B cell (primary cell): ENCODE results near the gene LIMK1. TPM values are rescaled to one million over a fixed set of nuclear protein-coding genes. Genes with fewer than 3 reads are reported as not detected.

Source experiments
- ATAC-seq: fragments of 200-7000 bp; cut with Tn5 transposase; one replicate; pipeline ENCODE4 v1.10.0; 2021; ENCODE audit warnings: low read depth, mild to moderate bottlenecking, moderate number of reproducible peaks, moderate library complexity
- CTCF ChIA-PET: fragments of 350-600 bp; sonication (Branson Sonifier 250); formaldehyde crosslinking; loops from one replicate; lab custom pipeline; 2021; ENCODE audit warnings: antibody characterized with exemption, inconsistent platforms; lab: Charles Lee
- POLR2A ChIA-PET: fragments of 350-600 bp; sonication (Branson Sonifier 250); formaldehyde crosslinking; loops from one replicate; lab custom pipeline; 2021; ENCODE audit warnings: antibody characterized with exemption; lab: Charles Lee
- DNase-seq: peaks from one replicate; pipeline ENCODE4 v3.0.0; 2013
- H2AFZ ChIP-seq: 2 replicates; pipeline ENCODE4 v1.6.1; 2012; ENCODE audit warnings: mild to moderate bottlenecking, low read depth, low read length; ENCODE audit not compliant: insufficient read depth, poor library complexity, severe bottlenecking
- H3K27ac ChIP-seq, 2 donors: 1 replicate in 1 of 2; 2 replicates in 1 of 2; pipeline ENCODE4 v1.5.1; 2012 to 2013; ENCODE audit warnings: low read length in 2 of 2, mild to moderate bottlenecking in 2 of 2, moderate library complexity in 1 of 2
- H3K27me3 ChIP-seq, 4 experiments: fragments of 200-600 bp in 1 of 4; sonication (generic) in 1 of 4; replicated peaks in 1 of 4; 1 replicate in 2 of 4; 2 replicates in 2 of 4; pipeline versions ENCODE4 v1.6.1 to v1.7.0; 2013 to 2016; ENCODE audit warnings: low read length in 3 of 4, mild to moderate bottlenecking in 2 of 4, mixed read lengths in 1 of 4, moderate library complexity in 1 of 4; ENCODE audit not compliant: insufficient read depth in 4 of 4, control insufficient read depth in 3 of 4; ENCODE audit errors: control extremely low read depth in 1 of 4
- H3K36me3 ChIP-seq, 2 experiments: replicated peaks in 1 of 2; 1 replicate in 1 of 2; 2 replicates in 1 of 2; pipeline versions ENCODE4 v1.6.1 to v1.7.1; 2013; ENCODE audit warnings: low read length in 1 of 2; ENCODE audit not compliant: insufficient read depth in 2 of 2, control insufficient read depth in 1 of 2; ENCODE audit errors: control extremely low read depth in 1 of 2, extremely low read depth in 1 of 2
- H3K4me1 ChIP-seq, 2 donors: fragments of 200-600 bp in 1 of 2; sonication (generic) in 1 of 2; 1 replicate in 1 of 2; 2 replicates in 1 of 2; pipeline versions ENCODE4 v1.5.1 to v1.6.1; 2013 to 2017; ENCODE audit warnings: low read length in 2 of 2; ENCODE audit not compliant: control insufficient read depth in 2 of 2, insufficient read depth in 2 of 2
- H3K4me2 ChIP-seq: replicated peaks from 2 replicates; pipeline ENCODE3; 2012; ENCODE audit warnings: mild to moderate bottlenecking, low read depth, low read length; ENCODE audit not compliant: poor library complexity, severe bottlenecking
- H3K4me3 ChIP-seq, 5 experiments: fragments of 200-600 bp in 1 of 5; sonication (generic) in 1 of 5; 1 replicate in 3 of 5; 2 replicates in 2 of 5; pipeline versions ENCODE4 v1.5.1 to v1.7.0; 2011 to 2016; ENCODE audit warnings: low read length in 4 of 5, mild to moderate bottlenecking in 4 of 5, low read depth in 2 of 5, control low read depth in 1 of 5, moderate library complexity in 1 of 5; ENCODE audit not compliant: insufficient read depth in 1 of 5; ENCODE audit errors: control extremely low read depth in 1 of 5, extremely low read depth in 1 of 5
- H3K79me2 ChIP-seq: fragments of 200-600 bp; sonication (generic); one replicate; pipeline ENCODE4 v1.6.0; 2016; ENCODE audit warnings: low read length; ENCODE audit not compliant: control insufficient read depth, insufficient read depth
- H3K9ac ChIP-seq: fragments of 200-600 bp; sonication (generic); 2 replicates; pipeline ENCODE4 v1.6.1; 2017; ENCODE audit warnings: mild to moderate bottlenecking, low read length, moderate library complexity
- H3K9me3 ChIP-seq, 3 donors: one replicate each; pipeline versions ENCODE4 v1.6.1 to v1.7.1; 2013; ENCODE audit warnings: low read length in 2 of 3; ENCODE audit not compliant: control insufficient read depth in 2 of 3, insufficient read depth in 1 of 3; ENCODE audit errors: control extremely low read depth in 1 of 3
- H4K20me1 ChIP-seq: 2 replicates; pipeline ENCODE4 v1.6.0; 2012; ENCODE audit warnings: mild to moderate bottlenecking, low read length; ENCODE audit not compliant: insufficient read depth, control insufficient read depth, poor library complexity, severe bottlenecking
- H3K27ac Mint-ChIP-seq: one replicate; pipeline ENCODE4 v1.8.0; 2021; ENCODE audit warnings: mixed read lengths
- H3K27me3 Mint-ChIP-seq: one replicate; pipeline ENCODE4 v1.8.0; 2021; ENCODE audit warnings: mixed read lengths
- H3K4me1 Mint-ChIP-seq: one replicate; pipeline ENCODE4 v1.8.0; 2021; ENCODE audit warnings: mixed read lengths
- H3K4me3 Mint-ChIP-seq: one replicate; pipeline ENCODE4 v1.8.0; 2021; ENCODE audit warnings: mixed read lengths
- H3K9me3 Mint-ChIP-seq: one replicate; pipeline ENCODE4 v1.8.0; 2022; ENCODE audit warnings: mixed read lengths; ENCODE audit not compliant: insufficient read depth
- EZH2 ChIP-seq: IDR thresholded peaks from 2 replicates; pipeline ENCODE4 v1.6.1; 2012; ENCODE audit warnings: borderline replicate concordance, low read depth, mild to moderate bottlenecking, moderate library complexity, low read length; ENCODE audit not compliant: insufficient read depth, poor library complexity, severe bottlenecking
- WGBS: methylation state at CpG from one replicate; pipeline ENCODE4 v1.1.5; 2013; ENCODE audit warnings: missing lambda C conversion rate; ENCODE audit not compliant: insufficient coverage; 5-methylcytosine and 5-hydroxymethylcytosine counted together
- intact Hi-C: fragments of 100-400 bp; cut with micrococcal nuclease; formaldehyde crosslinking; loops from one replicate; pipeline ENCODE4 v1.10.0; 2022
- polyA plus RNA-seq: library from polyadenylated mRNA; depleted of rRNA; stranded (reverse); fragments of >200 nt; gene quantifications from 2 replicates; pipeline ENCODE4 v1.2.3, GENCODE V29; 2012
- total RNA-seq, 2 donors: library from RNA; stranded (reverse); fragments of 120-200 nt in 1 of 2; gene quantifications; 1 replicate in 1 of 2; 2 replicates in 1 of 2; pipeline versions ENCODE4 v1.2.3 to v1.2.4, GENCODE V29; 2013 to 2022
- TF ChIP-seq, protein P1 (sequence below): fragments of 200-600 bp; IDR thresholded peaks from one replicate; pipeline ENCODE4 v1.8.0; 2022; ENCODE audit warnings: antibody characterized with exemption, mild to moderate bottlenecking

LIMK1 gene
- total and polyA plus RNA-seq, 2 donors (not counting 1 experiment from before 2014, with no cell fraction given): 38.7 to 70.8 TPM

GRCh38 chr7:74049997-74050798 is 33.4 kb upstream of the LIMK1 start:
- Mint-ChIP-seq H3K9me3 (no peaks in the 10 kb centered on the region), H3K4me3 (no peak overlapping the region), H3K27me3 (peaks cover 14% of the 10 kb centered on the region), H3K4me1 (no peaks in the 10 kb centered on the region), H3K27ac (no peak overlapping the region)
- Histone ChIP-seq H3K27me3 (no peaks in the 10 kb centered on the region), H4K20me1 (no peaks in the 10 kb centered on the region), H2AFZ (no peak overlapping the region), H3K9me3 (no peaks in the 10 kb centered on the region), H3K27ac (no peak overlapping the region), H3K4me1 (no peaks in the 10 kb centered on the region), H3K36me3 (no peaks in the 10 kb centered on the region), H3K9ac (no peak overlapping the region), H3K4me3 (no peak overlapping the region), H3K4me2 (no peak overlapping the region), H3K79me2 (no peaks in the 10 kb centered on the region)
- POLR2A ChIA-PET: no interaction called here
- CTCF ChIA-PET: no interaction called here
- 88% methylated on average over 3 of the region's 3 CpGs for WGBS
- TF ChIP-seq, protein P1, sequence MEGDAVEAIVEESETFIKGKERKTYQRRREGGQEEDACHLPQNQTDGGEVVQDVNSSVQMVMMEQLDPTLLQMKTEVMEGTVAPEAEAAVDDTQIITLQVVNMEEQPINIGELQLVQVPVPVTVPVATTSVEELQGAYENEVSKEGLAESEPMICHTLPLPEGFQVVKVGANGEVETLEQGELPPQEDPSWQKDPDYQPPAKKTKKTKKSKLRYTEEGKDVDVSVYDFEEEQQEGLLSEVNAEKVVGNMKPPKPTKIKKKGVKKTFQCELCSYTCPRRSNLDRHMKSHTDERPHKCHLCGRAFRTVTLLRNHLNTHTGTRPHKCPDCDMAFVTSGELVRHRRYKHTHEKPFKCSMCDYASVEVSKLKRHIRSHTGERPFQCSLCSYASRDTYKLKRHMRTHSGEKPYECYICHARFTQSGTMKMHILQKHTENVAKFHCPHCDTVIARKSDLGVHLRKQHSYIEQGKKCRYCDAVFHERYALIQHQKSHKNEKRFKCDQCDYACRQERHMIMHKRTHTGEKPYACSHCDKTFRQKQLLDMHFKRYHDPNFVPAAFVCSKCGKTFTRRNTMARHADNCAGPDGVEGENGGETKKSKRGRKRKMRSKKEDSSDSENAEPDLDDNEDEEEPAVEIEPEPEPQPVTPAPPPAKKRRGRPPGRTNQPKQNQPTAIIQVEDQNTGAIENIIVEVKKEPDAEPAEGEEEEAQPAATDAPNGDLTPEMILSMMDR: no peak
- TF ChIP-seq EZH2: no peak
- ATAC-seq (no peak), DNase-seq (no peak)
- intact Hi-C loops: no loop called here

DNA sequence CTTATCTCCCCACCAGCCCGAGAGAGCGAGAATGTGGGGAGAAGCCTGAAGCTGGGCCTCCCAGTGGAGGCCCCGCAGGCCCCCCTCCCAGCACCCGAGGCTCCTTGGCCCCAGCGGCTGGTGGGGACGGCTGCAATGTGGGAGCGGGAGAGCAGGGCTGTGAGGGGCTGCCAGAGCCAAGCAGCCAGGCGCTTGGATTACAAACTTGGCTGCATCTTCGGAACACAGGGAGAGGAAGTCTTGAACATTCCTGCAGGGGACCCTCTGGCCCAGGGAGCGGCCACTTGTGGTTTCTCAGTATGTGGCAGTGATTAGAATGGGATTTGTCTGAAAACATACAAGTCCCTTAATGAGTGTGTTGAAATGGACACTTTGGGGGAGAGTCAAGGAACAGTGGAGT is 32.4 kb upstream of the LIMK1 start:
- Histone ChIP-seq H3K27me3 (no peaks in the 10 kb centered on the region), H4K20me1 (no peaks in the 10 kb centered on the region), H3K36me3 (no peaks in the 10 kb centered on the region), H3K4me3 (no peak overlapping the region), H3K9ac (no peak overlapping the region), H3K27ac (no peak overlapping the region), H3K4me2 (no peak overlapping the region), H3K9me3 (no peaks in the 10 kb centered on the region), H3K4me1 (no peaks in the 10 kb centered on the region), H3K79me2 (no peaks in the 10 kb centered on the region), H2AFZ (no peak overlapping the region)
- Mint-ChIP-seq H3K4me3 (no peak overlapping the region), H3K9me3 (no peaks in the 10 kb centered on the region), H3K27me3 (peaks cover 14% of the 10 kb centered on the region), H3K4me1 (no peaks in the 10 kb centered on the region), H3K27ac (no peak overlapping the region)
- no peak for DNase-seq
- ChIA-PET POLR2A (no interaction called here), CTCF (no interaction called here)
- TF ChIP-seq, protein P1: no peak
- no peak for TF ChIP-seq EZH2
- no peak for ATAC-seq
- intact Hi-C loops: no loop called here
- WGBS: 93% methylated on average over 8 of the region's 10 CpGs
